K562 (cell line): ENCODE data around the gene VSTM2B. TPM values are rescaled to one million over a fixed set of nuclear protein-coding genes. Genes with fewer than 3 reads are reported as not detected.

ENCODE experiments used
- ATAC-seq: fragments of 200-7000 bp; cut with Tn5 transposase; 3 replicates; pipeline ENCODE4 v1.9.1; 2020; ENCODE audit warnings: moderate library complexity
- BruUV-seq: library from RNA; stranded (reverse); fragments of 400-500 nt; replicated peaks from 2 replicates; lab custom pipeline; 2021; lab: Mats Ljungman, UMichigan
- CTCF ChIA-PET: fragments of 300-600 bp; formaldehyde crosslinking; extraction: SDS; loops from one replicate; lab custom pipeline; 2021; ENCODE audit warnings: low intra/inter-chr PET ratio; lab: Yijun Ruan, JAX
- POLR2A ChIA-PET: fragments of 300-600, 350-650 bp; sonication (Branson Sonifier 250); formaldehyde crosslinking; extraction: SDS; loops from one replicate; lab custom pipeline; 2021; ENCODE audit warnings: antibody characterized with exemption, inconsistent platforms; lab: Yijun Ruan, JAX
- DNase-seq, 4 experiments: peaks; one replicate each; pipeline versions ENCODE4 v3.0.0 to v3.0.0-alpha.2; 2011 to 2018; ENCODE audit warnings: low spot score in 3 of 4, mixed read lengths in 3 of 4; ENCODE audit errors: extremely low read depth in 1 of 4
- FAIRE-seq: peaks from 2 replicates; lab custom pipeline; 2011; peaks lifted over from hg19 to GRCh38; lab: Jason Lieb, UNC
- H2AFZ ChIP-seq: 2 replicates; pipeline ENCODE4 v1.6.0; 2011; ENCODE audit warnings: low read depth, low read length, control low read depth, inconsistent platforms
- H3K27ac ChIP-seq: fragments of 200-600 bp; 3 replicates; pipeline ENCODE4 v1.8.0; 2011; ENCODE audit warnings: low read depth, mild to moderate bottlenecking, control low read depth, inconsistent platforms, low read length, moderate library complexity, mixed read lengths; ENCODE audit errors: extremely low read depth
- H3K27me3 ChIP-seq, 2 experiments: fragments of 300-600 bp in 1 of 2; 2 replicates in 1 of 2; 3 replicates in 1 of 2; pipeline versions ENCODE4 v1.6.0 to v1.8.0; 2011; ENCODE audit warnings: inconsistent platforms in 2 of 2, low read length in 2 of 2, mild to moderate bottlenecking in 1 of 2, mixed read lengths in 1 of 2, moderate library complexity in 1 of 2; ENCODE audit not compliant: control insufficient read depth in 2 of 2, insufficient read depth in 2 of 2
- H3K36me3 ChIP-seq: fragments of 300-600 bp; 3 replicates; pipeline ENCODE4 v1.8.0; 2011; ENCODE audit warnings: mild to moderate bottlenecking, low read length, inconsistent platforms; ENCODE audit not compliant: control insufficient read depth, insufficient read depth
- H3K4me1 ChIP-seq, 2 experiments: fragments of 200-600 bp in 1 of 2; replicated peaks in 1 of 2; 2 replicates in 1 of 2; 3 replicates in 1 of 2; pipeline versions ENCODE4 v1.5.1 to v1.8.0; 2011; ENCODE audit warnings: inconsistent platforms in 2 of 2, low read length in 2 of 2, mild to moderate bottlenecking in 1 of 2, mixed read lengths in 1 of 2, moderate library complexity in 1 of 2; ENCODE audit not compliant: control insufficient read depth in 2 of 2, insufficient read depth in 2 of 2
- H3K4me2 ChIP-seq: 2 replicates; pipeline ENCODE4 v1.6.1; 2011; ENCODE audit warnings: low read length, control low read depth, inconsistent platforms, mixed read lengths; ENCODE audit not compliant: insufficient read depth
- H3K4me3 ChIP-seq: fragments of 200-600 bp; sonication (generic), shearing (Covaris generic); 2 replicates; pipeline ENCODE4 v1.5.1; 2016; ENCODE audit warnings: control low read depth, inconsistent platforms
- H3K79me2 ChIP-seq: fragments of 200-600 bp; 3 replicates; pipeline ENCODE4 v1.8.0; 2011; ENCODE audit warnings: low read length, inconsistent platforms; ENCODE audit not compliant: control insufficient read depth, insufficient read depth
- H3K9ac ChIP-seq, 2 experiments: 2 replicates each; pipeline versions ENCODE4 v1.6.0 to v1.6.1; 2011; ENCODE audit warnings: low read depth in 2 of 2, low read length in 2 of 2, control low read depth in 1 of 2, inconsistent platforms in 1 of 2, mild to moderate bottlenecking in 1 of 2, mixed read lengths in 1 of 2; ENCODE audit not compliant: insufficient read depth in 1 of 2
- H3K9me1 ChIP-seq: one replicate; pipeline ENCODE4 v1.6.0; 2011; ENCODE audit warnings: inconsistent platforms, mild to moderate bottlenecking, low read length, moderate library complexity; ENCODE audit not compliant: control insufficient read depth, insufficient read depth
- H3K9me3 ChIP-seq: replicated peaks from 2 replicates; pipeline ENCODE4 v1.5.1; 2011; ENCODE audit warnings: low read depth, low read length, inconsistent platforms; ENCODE audit not compliant: control insufficient read depth, insufficient read depth
- H4K20me1 ChIP-seq: replicated peaks from 2 replicates; pipeline ENCODE4 v1.6.1; 2011; ENCODE audit warnings: low read length, inconsistent platforms, mixed read lengths; ENCODE audit not compliant: control insufficient read depth, insufficient read depth
- ARNT ChIP-seq, 2 experiments: fragments of 450-650 bp; IDR thresholded peaks; 2 replicates each; pipeline ENCODE4 v1.6.1; 2016; ENCODE audit warnings: mild to moderate bottlenecking in 1 of 2
- FOXK1 ChIP-seq: sonication (generic); formaldehyde crosslinking; IDR thresholded peaks from 2 replicates; pipeline ENCODE4 v1.8.0; 2022; ENCODE audit warnings: missing genetic modification reagents, mild to moderate bottlenecking, borderline replicate concordance
- MTF1 ChIP-seq: fragments of 250-450 bp; sonication (Bioruptor Pico); IDR thresholded peaks from 2 replicates; pipeline ENCODE4 v1.9.0; 2021; ENCODE audit warnings: moderate library complexity, mild to moderate bottlenecking, inconsistent platforms, borderline replicate concordance
- ZNF274 ChIP-seq: IDR thresholded peaks from 2 replicates; pipeline ENCODE4 v1.6.1; 2011; ENCODE audit warnings: low read depth, mild to moderate bottlenecking, low read length, moderate library complexity, borderline replicate concordance
- WGBS: fragments of 100-300 bp; shearing (Covaris generic); methylation state at CpG from one replicate; pipeline ENCODE4 v1.1.6; 2016; ENCODE audit warnings: low coverage, mixed read lengths; ENCODE audit not compliant: insufficient coverage; ENCODE audit errors: missing lambda C conversion rate; 5-methylcytosine and 5-hydroxymethylcytosine counted together
- in situ Hi-C: fragments of 300-500 bp; cut with MboI; formaldehyde crosslinking; loops from 4 replicates; pipeline ENCODE4 v1.15.0; 2018; ENCODE audit warnings: inconsistent platforms, mixed read lengths
- intact Hi-C: fragments of 100-400 bp; cut with micrococcal nuclease; formaldehyde crosslinking; loops from 2 replicates; pipeline ENCODE4 v1.14.2; 2022
- polyA plus RNA-seq, 8 experiments: library from polyadenylated mRNA; depleted of rRNA in 4 of 8; stranded (reverse) in 5 of 8; unstranded in 3 of 8; fragments of >200 nt; fragmentation: Nextera tagmentation in 2 of 8; fragmentation: Illumina TruSeq in 1 of 8; extraction: Ambion mirVana in 2 of 8; extraction: Trizol in 1 of 8; gene quantifications; 2 replicates each; pipeline versions ENCODE4 v1.2.1 to v1.2.3, GENCODE V29; 2011 to 2014; ENCODE audit warnings: inconsistent platforms in 1 of 8, missing spikeins in 1 of 8
- total RNA-seq, 7 experiments: library from RNA; depleted of rRNA in 6 of 7; stranded (reverse); fragments of >200 nt in 6 of 7; fragmentation: Illumina TruSeq in 2 of 7; extraction: Trizol in 2 of 7; gene quantifications; 2 replicates each; pipeline versions ENCODE4 v1.2.1 to v1.2.3, GENCODE V29; 2011 to 2021; ENCODE audit warnings: low replicate concordance in 1 of 7

Gene VSTM2B
- total and polyA plus RNA-seq, 9 of the 15 experiments (the other 6 are each of a cell fraction or from before 2014, with no cell fraction given), result not detected

DNA sequence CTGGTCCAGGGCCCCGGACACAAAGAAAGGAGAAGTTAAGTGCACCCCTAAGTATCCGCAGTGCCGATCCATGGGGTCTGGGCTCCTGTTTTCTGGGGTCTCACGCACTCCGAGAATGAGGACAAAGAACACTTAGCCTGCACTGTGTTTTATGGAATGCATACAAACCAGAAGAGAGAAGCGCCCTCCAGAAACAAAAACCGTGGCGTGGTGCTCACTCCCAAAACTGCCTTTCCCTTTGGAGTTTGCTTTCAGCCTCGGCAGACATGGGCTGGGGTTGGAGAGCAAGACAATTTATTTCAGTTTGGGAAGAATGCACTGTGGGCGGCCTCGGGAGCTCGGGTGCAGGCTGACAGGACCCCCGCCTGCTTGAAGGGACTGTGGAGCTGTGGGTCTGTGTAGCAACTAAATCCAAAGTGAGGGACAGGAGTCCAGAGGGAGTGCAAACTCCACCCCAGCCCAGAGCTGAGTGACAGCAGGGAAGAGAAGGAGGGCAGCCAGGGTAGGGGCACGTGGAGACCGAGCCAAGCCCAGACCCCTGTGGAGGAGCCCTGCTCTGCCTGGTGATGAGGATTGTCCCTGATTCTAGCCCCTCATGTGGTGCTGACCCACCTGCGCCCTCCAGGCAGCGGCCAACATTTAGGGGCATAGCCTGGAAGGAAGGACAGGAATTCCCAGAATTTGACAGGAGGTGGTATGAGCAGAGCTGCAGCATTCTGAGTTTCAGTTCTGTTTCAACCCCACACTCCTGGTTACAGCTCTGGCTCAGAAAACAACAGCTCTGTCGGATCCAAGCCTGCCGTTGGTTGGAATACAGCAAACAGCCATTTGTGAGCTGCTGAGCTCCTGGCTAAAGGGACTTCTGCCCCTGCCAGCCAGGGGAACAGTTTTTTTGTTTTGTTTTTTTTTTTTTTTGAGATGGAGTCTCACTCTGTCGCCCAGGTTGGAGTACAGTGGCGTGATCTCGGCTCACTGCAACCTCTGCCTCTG, 42.5 kb downstream of the VSTM2B start:
- no peak overlapping the region for H3K4me2 ChIP-seq
- TF ChIP-seq ARNT (IDR thresholded peaks at IDR 0.05) (no peak), ZNF274 (no peak), MTF1 (CRISPR knock-in tag) (no peak), FOXK1 (CRISPR knock-in tag) (no peak)
- TF ChIP-seq, all 486 proteins: peak for 0
- Histone ChIP-seq H3K4me3 (no peak overlapping the region), H3K27me3 (peaks cover 10 to 33% of the 10 kb centered on the region in 2 experiments; a peak in 4 of 5 replicates), H3K27ac (no peak overlapping the region), H3K9me3 (no peaks in the 10 kb centered on the region), H3K36me3 (no peaks in the 10 kb centered on the region), H3K79me2 (no peaks in the 10 kb centered on the region), H2AFZ (no peak overlapping the region), H3K4me1 (no peaks in the 10 kb centered on the region; a peak in 1 of 5 replicates), H3K9me1 (no peaks in the 10 kb centered on the region), H4K20me1 (no peaks in the 10 kb centered on the region), H3K9ac (no peak overlapping the region)
- in situ Hi-C loops (no loop called here), intact Hi-C loops (no loop called here)
- BruUV-seq, result no TSS peak
- ChIA-PET POLR2A (interaction anchor here (0.6 to 1.0 kb wide), 2 partner anchors 22 to 193 kb away, joined by 3 to 4 read pairs; no protein-coding TSS in a partner anchor), CTCF (no interaction called here)
- 2% methylated on average over 18 of the region's 22 CpGs for WGBS
- FAIRE-seq, result no peak
- ATAC-seq, result peak; percentile 27; the same call in 2 of the 3 replicates
- no peak for DNase-seq
